GM12878 (cell line): Measurements from ENCODE around the gene DYNLT2. TPM values are rescaled to one million over a fixed set of nuclear protein-coding genes. Genes with fewer than 3 reads are reported as not detected.

Experiments
- ATAC-seq: fragments of 200-7000 bp; cut with Tn5 transposase; 3 replicates; pipeline ENCODE4 v1.9.1; 2020; ENCODE audit warnings: mild to moderate bottlenecking, moderate library complexity
- BruUV-seq: library from RNA; stranded (reverse); fragments of 400-500 nt; replicated peaks from 2 replicates; lab custom pipeline; 2021; lab: Mats Ljungman, UMichigan
- CTCF ChIA-PET: fragments of 300-600 bp; sonication (Branson Sonifier 250); formaldehyde crosslinking; extraction: SDS; loops from one replicate; lab custom pipeline; 2021; ENCODE audit warnings: inconsistent platforms; lab: Yijun Ruan, JAX
- POLR2A ChIA-PET: fragments of 350-600 bp; formaldehyde crosslinking; extraction: SDS; loops from one replicate; lab custom pipeline; 2021; ENCODE audit warnings: inconsistent platforms; lab: Charles Lee
- RAD21 ChIA-PET: fragments of 300-600 bp; sonication (Branson Sonifier 250); formaldehyde crosslinking; loops from one replicate; lab custom pipeline; 2023; ENCODE audit warnings: antibody characterized with exemption; ENCODE audit not compliant: unreplicated experiment; lab: Charles Lee
- SMC1A ChIA-PET: fragments of 300-600 bp; sonication (Branson Sonifier 250); formaldehyde crosslinking; loops from one replicate; lab custom pipeline; 2023; ENCODE audit not compliant: unreplicated experiment, uncharacterized antibody; lab: Charles Lee
- DNase-seq: peaks from one replicate; pipeline ENCODE4 v3.0.0-alpha.2; 2011; ENCODE audit warnings: low read depth, low spot score
- FAIRE-seq: peaks from 3 replicates; lab custom pipeline; 2011; peaks lifted over from hg19 to GRCh38; lab: Jason Lieb, UNC
- H2AFZ ChIP-seq: 2 replicates; pipeline ENCODE4 v1.6.0; 2011; ENCODE audit warnings: low read depth, low read length, control low read depth; ENCODE audit not compliant: control insufficient read depth
- H3K27ac ChIP-seq: 2 replicates; pipeline ENCODE4 v1.5.1; 2011; ENCODE audit warnings: control low read depth; ENCODE audit not compliant: control insufficient read depth, insufficient read depth
- H3K27me3 ChIP-seq, 2 experiments: replicated peaks in 1 of 2; 2 replicates each; pipeline versions ENCODE4 v1.6.0 to v1.6.1; 2011; ENCODE audit warnings: low read length in 1 of 2; ENCODE audit not compliant: control insufficient read depth in 2 of 2, insufficient read depth in 2 of 2
- H3K36me3 ChIP-seq, 2 experiments: 2 replicates each; pipeline ENCODE4 v1.5.1; 2011; ENCODE audit warnings: low read length in 1 of 2; ENCODE audit not compliant: control insufficient read depth in 2 of 2, insufficient read depth in 2 of 2
- H3K4me1 ChIP-seq: 2 replicates; pipeline ENCODE4 v1.6.1; 2011; ENCODE audit warnings: mild to moderate bottlenecking, low read length, moderate library complexity, mixed read lengths; ENCODE audit not compliant: control insufficient read depth, insufficient read depth
- H3K4me2 ChIP-seq: 2 replicates; pipeline ENCODE4 v1.6.0; 2011; ENCODE audit warnings: control low read depth; ENCODE audit not compliant: control insufficient read depth, insufficient read depth
- H3K4me3 ChIP-seq: fragments of 200-600 bp; sonication (generic); 2 replicates; pipeline ENCODE4 v1.5.1; 2016
- H3K79me2 ChIP-seq: 2 replicates; pipeline ENCODE4 v1.6.0; 2011; ENCODE audit warnings: low read length; ENCODE audit not compliant: control insufficient read depth, insufficient read depth
- H3K9ac ChIP-seq: 2 replicates; pipeline ENCODE4 v1.8.0; 2011; ENCODE audit warnings: low read length, control low read depth, mixed read lengths; ENCODE audit not compliant: control insufficient read depth, insufficient read depth
- H3K9me3 ChIP-seq: replicated peaks from 3 replicates; pipeline ENCODE4 v1.5.1; 2011; ENCODE audit warnings: mild to moderate bottlenecking, low read length; ENCODE audit not compliant: control insufficient read depth, insufficient read depth
- H4K20me1 ChIP-seq: 2 replicates; pipeline ENCODE4 v1.6.0; 2011; ENCODE audit not compliant: control insufficient read depth, insufficient read depth
- ELK1 ChIP-seq: IDR thresholded peaks from 2 replicates; pipeline ENCODE4 v1.6.1; 2012; ENCODE audit warnings: low read depth, low read length, improper control_type of control experiment
- ESRRA ChIP-seq: IDR thresholded peaks from 2 replicates; pipeline ENCODE4 v1.6.1; 2012; ENCODE audit warnings: mild to moderate bottlenecking, low read length, improper control_type of control experiment
- IRF4 ChIP-seq: IDR thresholded peaks from 2 replicates; pipeline ENCODE4 v1.6.1; 2011; ENCODE audit warnings: low read depth, low read length
- NFIC ChIP-seq: IDR thresholded peaks from 2 replicates; pipeline ENCODE4 v1.6.1; 2012; ENCODE audit warnings: low read depth, mild to moderate bottlenecking, inconsistent platforms, low read length, moderate library complexity
- NFXL1 ChIP-seq: fragments of 450-650 bp; IDR thresholded peaks from 2 replicates; pipeline ENCODE4 v1.6.1; 2017; ENCODE audit warnings: antibody characterized with exemption, mild to moderate bottlenecking, borderline replicate concordance
- PBX3 ChIP-seq: IDR thresholded peaks from 2 replicates; pipeline ENCODE4 v1.6.1; 2011; ENCODE audit warnings: mild to moderate bottlenecking, low read depth, low read length, moderate library complexity; ENCODE audit not compliant: insufficient replicate concordance
- PML ChIP-seq: IDR thresholded peaks from 2 replicates; pipeline ENCODE4 v1.6.1; 2012; ENCODE audit warnings: low read length, inconsistent platforms
- STAT1 ChIP-seq: fragments of 450-650 bp; conservative IDR thresholded peaks from 2 replicates; pipeline ENCODE4 v1.6.1; 2014; ENCODE audit warnings: antibody characterized with exemption, mild to moderate bottlenecking
- ZBTB4 ChIP-seq: fragments of 450-650 bp; formaldehyde crosslinking; IDR thresholded peaks from 2 replicates; pipeline ENCODE4 v1.4.0; 2022; ENCODE audit warnings: mild to moderate bottlenecking, moderate library complexity
- ZNF592 ChIP-seq: fragments of 450-650 bp; IDR thresholded peaks from 2 replicates; pipeline ENCODE4 v1.6.1; 2017; ENCODE audit warnings: mild to moderate bottlenecking, moderate library complexity
- WGBS: methylation state at CpG from one replicate; pipeline ENCODE4 v1.1.6; 2016; ENCODE audit warnings: low lambda C conversion rate; ENCODE audit not compliant: insufficient replicate concordance, insufficient coverage; ENCODE audit errors: missing lambda C conversion rate; 5-methylcytosine and 5-hydroxymethylcytosine counted together
- in situ Hi-C: fragments of 300-500 bp; cut with MboI; formaldehyde crosslinking; loops from 9 replicates; pipeline ENCODE4 v1.14.3; 2018; ENCODE audit warnings: mixed read lengths
- intact Hi-C: fragments of 100-400 bp; cut with micrococcal nuclease; formaldehyde crosslinking; loops from one replicate; pipeline ENCODE4 v1.14.2; 2022; ENCODE audit not compliant: unreplicated experiment
- polyA plus RNA-seq, 11 experiments: library from polyadenylated mRNA; depleted of rRNA in 4 of 11; unstranded in 6 of 11; stranded (reverse) in 5 of 11; fragments of >200 nt; fragmentation: Nextera tagmentation in 4 of 11; fragmentation: Illumina TruSeq in 1 of 11; extraction: Ambion mirVana in 4 of 11; extraction: Trizol in 1 of 11; gene quantifications; 1 replicate in 1 of 11; 2 replicates in 10 of 11; pipeline versions ENCODE4 v1.2.1 to v1.2.3, GENCODE V29; 2011 to 2016; ENCODE audit warnings: inconsistent platforms in 2 of 11, missing spikeins in 2 of 11, low read depth in 1 of 11
- total RNA-seq, 4 experiments: library from RNA; depleted of rRNA in 3 of 4; stranded (reverse); fragments of >200 nt in 3 of 4; fragmentation: Illumina TruSeq in 1 of 4; extraction: Trizol in 1 of 4; gene quantifications; 2 replicates each; pipeline versions ENCODE4 v1.2.1 to v1.2.3, GENCODE V29; 2013 to 2021

The DYNLT2 gene
- total and polyA plus RNA-seq, 10 of the 15 experiments (the other 5 are each of a cell fraction or from before 2014, with no cell fraction given) = 2.2 to 5.9 (median 5.4) TPM

- no peak for TF ChIP-seq ZBTB4 (CRISPR knock-in tag)
- TF ChIP-seq IRF4 = no peak
- TF ChIP-seq ELK1 = no peak
These were observed 27.3 kb downstream of the DYNLT2 start (continued) for GRCh38 chr6:169723991-169724493.

- RAD21 ChIA-PET = interaction anchor here (0.7 to 1.1 kb wide), 2 partner anchors 13 to 22 kb away, joined by 3 read pairs; partner anchors contain the start of genes C6orf120 and WDR27
- Histone ChIP-seq H4K20me1 (no peaks in the 10 kb centered on the region), H3K79me2 (peaks cover 40% of the 10 kb centered on the region), H3K4me2 (peak overlapping the region; percentile 99), H3K4me3 (peak overlapping the region; percentile 85), H3K27me3 (no peaks in the 10 kb centered on the region), H3K9me3 (no peaks in the 10 kb centered on the region), H3K27ac (peak overlapping the region; percentile 38), H2AFZ (peak overlapping the region; percentile 55), H3K4me1 (peaks cover 5% of the 10 kb centered on the region), H3K9ac (peak overlapping the region; percentile 76), H3K36me3 (no peaks in the 10 kb centered on the region; a peak in 1 of 4 replicates)
- ATAC-seq (peak; percentile 62), DNase-seq (no peak), FAIRE-seq (peak; percentile 7)
- POLR2A ChIA-PET = interaction anchor here (1.0 to 3.2 kb wide), 2 partner anchors 20 to 28 kb away, joined by 4 to 32 read pairs; partner anchors contain the start of genes C6orf120, DYNLT2, ERMARD and WDR27
- intact Hi-C loops = loop anchor here (10.0 kb wide), 1 partner anchor 581 kb away; the partner anchor contains the start of gene FAM120B
- under 1% methylated on average over 64 of the region's 70 CpGs for WGBS
- CTCF ChIA-PET = interaction anchor here (1.8 kb wide), 1 partner anchor 19 kb away, joined by 6 read pairs; no protein-coding TSS in a partner anchor
- SMC1A ChIA-PET = interaction anchor here (0.7 to 2.5 kb wide), 4 partner anchors 13 to 27 kb away, joined by 3 to 14 read pairs (median 8); partner anchors contain the start of genes C6orf120 and WDR27
- no TSS peak for BruUV-seq
- in situ Hi-C loops = no loop called here
- no peak for TF ChIP-seq ESRRA
- TF ChIP-seq NFXL1 = 0 out of 2 replicates have a peak, but pooled peaks have one; percentile 39
- no peak for TF ChIP-seq ZNF592
- TF ChIP-seq PML = no peak
- TF ChIP-seq STAT1 = no peak
- TF ChIP-seq NFIC = no peak
- no peak for TF ChIP-seq PBX3
These were observed 28.0 kb downstream of the DYNLT2 start for GRCh38 chr6:169723200-169723909.
